HepG2 (cell line): ENCODE data around the gene ABL2. TPM values are rescaled to one million over a fixed set of nuclear protein-coding genes. Genes with fewer than 3 reads are reported as not detected.
A peak's percentile ranks its signal among the peaks of the same experiment; 100 is the strongest.

Source experiments
- CCDC6 ChIP-seq: sonication (generic); formaldehyde crosslinking; IDR thresholded peaks from 2 replicates; pipeline ENCODE4 v1.8.1; 2022; ENCODE audit warnings: mild to moderate bottlenecking, missing genetic modification reagents, moderate library complexity
- HES4 ChIP-seq: sonication (generic); formaldehyde crosslinking; IDR thresholded peaks from 2 replicates; pipeline ENCODE4 v1.9.0; 2021; ENCODE audit warnings: mild to moderate bottlenecking, missing genetic modification reagents, borderline replicate concordance
- KLF12 ChIP-seq: sonication (generic); formaldehyde crosslinking; IDR thresholded peaks from 2 replicates; pipeline ENCODE4 v1.4.0; 2020; ENCODE audit warnings: missing genetic modification reagents, borderline replicate concordance
- SMARCC2 ChIP-seq: fragments of 450-650 bp; IDR thresholded peaks from 2 replicates; pipeline ENCODE4 v1.6.1; 2017; ENCODE audit warnings: antibody characterized with exemption, mild to moderate bottlenecking
- TEAD2 ChIP-seq: sonication (generic); formaldehyde crosslinking; IDR thresholded peaks from 2 replicates; pipeline ENCODE4 v1.9.0; 2021; ENCODE audit warnings: missing genetic modification reagents
- TEAD3 ChIP-seq: optimal IDR thresholded peaks from 2 replicates; pipeline ENCODE3; 2016; ENCODE audit warnings: borderline replicate concordance
- ZIK1 ChIP-seq: sonication (generic); formaldehyde crosslinking; IDR thresholded peaks from 2 replicates; pipeline ENCODE4 v1.5.0; 2020; ENCODE audit warnings: mild to moderate bottlenecking, low read depth, missing genetic modification reagents, borderline replicate concordance
- ZNF709 ChIP-seq: sonication (generic); formaldehyde crosslinking; IDR thresholded peaks from 2 replicates; pipeline ENCODE4 v1.5.0; 2020; ENCODE audit warnings: mild to moderate bottlenecking, missing genetic modification reagents
- polyA plus RNA-seq, 8 experiments: library from polyadenylated mRNA; depleted of rRNA in 3 of 8; stranded (reverse) in 7 of 8; unstranded in 1 of 8; fragments of >200 nt; fragmentation: Illumina TruSeq in 4 of 8; extraction: Trizol in 4 of 8; gene quantifications; 2 replicates each; pipeline versions ENCODE4 v1.2.1 to v1.2.3, GENCODE V29; 2011 to 2016; ENCODE audit warnings: low read depth in 4 of 8, missing spikeins in 1 of 8, mixed read lengths in 1 of 8; ENCODE audit not compliant: insufficient read depth in 1 of 8
- total RNA-seq, 5 experiments: library from RNA; depleted of rRNA; stranded (reverse); fragments of >200 nt; fragmentation: Illumina TruSeq; extraction: Trizol; gene quantifications; 2 replicates each; pipeline ENCODE4 v1.2.3, GENCODE V29; 2016; ENCODE audit warnings: low read depth in 1 of 5
- TF ChIP-seq, protein P1 (sequence below): sonication (generic); formaldehyde crosslinking; IDR thresholded peaks from 2 replicates; pipeline ENCODE4 v1.4.0; 2020; ENCODE audit warnings: missing genetic modification reagents, borderline replicate concordance
- TF ChIP-seq, protein P2 (sequence below): sonication (generic); formaldehyde crosslinking; conservative IDR thresholded peaks from 2 replicates; pipeline ENCODE4 v1.4.0; 2020; ENCODE audit warnings: missing genetic modification reagents
- TF ChIP-seq, protein P3 (sequence below): sonication (generic); formaldehyde crosslinking; IDR thresholded peaks from 2 replicates; pipeline ENCODE4 v1.8.1; 2023; ENCODE audit warnings: missing genetic modification reagents, inconsistent platforms, borderline replicate concordance
- TF ChIP-seq, protein P4 (sequence below): sonication (generic); formaldehyde crosslinking; IDR thresholded peaks from 2 replicates; pipeline ENCODE4 v1.4.0; 2020; ENCODE audit warnings: missing genetic modification reagents, borderline replicate concordance

The ABL2 gene
- total and polyA plus RNA-seq, 2 of the 13 experiments (the other 11 are each of a cell fraction or from before 2014, with no cell fraction given), result 5.8 to 6.0 TPM

DNA sequence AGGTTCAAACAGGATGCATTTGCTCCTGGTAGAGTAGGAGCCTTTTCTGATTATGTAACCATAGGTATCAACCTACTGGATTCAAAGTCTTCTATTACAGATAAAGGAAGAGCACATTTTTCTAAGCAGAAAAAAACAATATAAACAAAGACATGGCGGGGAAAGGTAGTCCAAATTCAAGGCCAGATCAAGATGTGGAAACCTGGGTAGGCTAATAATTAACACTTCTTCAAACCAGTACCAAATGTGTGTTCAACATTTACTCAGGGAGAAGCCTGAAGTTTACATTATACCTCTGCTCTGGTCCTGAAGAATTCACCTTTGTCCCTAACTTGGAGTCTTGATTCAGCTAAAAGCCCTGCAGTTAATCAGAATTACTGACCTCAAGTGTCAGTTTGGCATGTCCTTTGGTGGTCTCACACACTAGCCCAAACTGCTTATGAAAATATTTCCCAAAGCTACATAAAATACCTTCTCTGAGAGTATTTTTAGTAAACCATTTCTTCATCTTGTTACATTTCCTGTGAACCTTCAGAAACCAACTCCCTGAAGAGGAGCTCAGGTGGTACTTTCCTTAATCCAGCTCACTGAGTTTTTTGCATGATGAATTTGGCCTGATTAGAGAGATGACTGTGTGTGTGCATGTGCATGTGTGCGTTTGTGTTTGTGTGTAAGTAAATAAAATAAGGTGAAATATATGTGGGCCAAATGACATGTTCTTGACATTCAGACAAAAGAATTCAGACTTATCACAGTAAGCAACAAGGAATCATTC, 77.4 kb downstream of the ABL2 start (continued):
- TF ChIP-seq, protein P1, sequence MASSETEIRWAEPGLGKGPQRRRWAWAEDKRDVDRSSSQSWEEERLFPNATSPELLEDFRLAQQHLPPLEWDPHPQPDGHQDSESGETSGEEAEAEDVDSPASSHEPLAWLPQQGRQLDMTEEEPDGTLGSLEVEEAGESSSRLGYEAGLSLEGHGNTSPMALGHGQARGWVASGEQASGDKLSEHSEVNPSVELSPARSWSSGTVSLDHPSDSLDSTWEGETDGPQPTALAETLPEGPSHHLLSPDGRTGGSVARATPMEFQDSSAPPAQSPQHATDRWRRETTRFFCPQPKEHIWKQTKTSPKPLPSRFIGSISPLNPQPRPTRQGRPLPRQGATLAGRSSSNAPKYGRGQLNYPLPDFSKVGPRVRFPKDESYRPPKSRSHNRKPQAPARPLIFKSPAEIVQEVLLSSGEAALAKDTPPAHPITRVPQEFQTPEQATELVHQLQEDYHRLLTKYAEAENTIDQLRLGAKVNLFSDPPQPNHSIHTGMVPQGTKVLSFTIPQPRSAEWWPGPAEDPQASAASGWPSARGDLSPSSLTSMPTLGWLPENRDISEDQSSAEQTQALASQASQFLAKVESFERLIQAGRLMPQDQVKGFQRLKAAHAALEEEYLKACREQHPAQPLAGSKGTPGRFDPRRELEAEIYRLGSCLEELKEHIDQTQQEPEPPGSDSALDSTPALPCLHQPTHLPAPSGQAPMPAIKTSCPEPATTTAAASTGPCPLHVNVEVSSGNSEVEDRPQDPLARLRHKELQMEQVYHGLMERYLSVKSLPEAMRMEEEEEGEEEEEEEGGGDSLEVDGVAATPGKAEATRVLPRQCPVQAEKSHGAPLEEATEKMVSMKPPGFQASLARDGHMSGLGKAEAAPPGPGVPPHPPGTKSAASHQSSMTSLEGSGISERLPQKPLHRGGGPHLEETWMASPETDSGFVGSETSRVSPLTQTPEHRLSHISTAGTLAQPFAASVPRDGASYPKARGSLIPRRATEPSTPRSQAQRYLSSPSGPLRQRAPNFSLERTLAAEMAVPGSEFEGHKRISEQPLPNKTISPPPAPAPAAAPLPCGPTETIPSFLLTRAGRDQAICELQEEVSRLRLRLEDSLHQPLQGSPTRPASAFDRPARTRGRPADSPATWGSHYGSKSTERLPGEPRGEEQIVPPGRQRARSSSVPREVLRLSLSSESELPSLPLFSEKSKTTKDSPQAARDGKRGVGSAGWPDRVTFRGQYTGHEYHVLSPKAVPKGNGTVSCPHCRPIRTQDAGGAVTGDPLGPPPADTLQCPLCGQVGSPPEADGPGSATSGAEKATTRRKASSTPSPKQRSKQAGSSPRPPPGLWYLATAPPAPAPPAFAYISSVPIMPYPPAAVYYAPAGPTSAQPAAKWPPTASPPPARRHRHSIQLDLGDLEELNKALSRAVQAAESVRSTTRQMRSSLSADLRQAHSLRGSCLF (CRISPR knock-in tag), result no peak
- TF ChIP-seq KLF12 (CRISPR knock-in tag), result no peak
- no peak for TF ChIP-seq ZIK1 (CRISPR knock-in tag)
- TF ChIP-seq CCDC6 (CRISPR knock-in tag), result no peak
- TF ChIP-seq, protein P2, sequence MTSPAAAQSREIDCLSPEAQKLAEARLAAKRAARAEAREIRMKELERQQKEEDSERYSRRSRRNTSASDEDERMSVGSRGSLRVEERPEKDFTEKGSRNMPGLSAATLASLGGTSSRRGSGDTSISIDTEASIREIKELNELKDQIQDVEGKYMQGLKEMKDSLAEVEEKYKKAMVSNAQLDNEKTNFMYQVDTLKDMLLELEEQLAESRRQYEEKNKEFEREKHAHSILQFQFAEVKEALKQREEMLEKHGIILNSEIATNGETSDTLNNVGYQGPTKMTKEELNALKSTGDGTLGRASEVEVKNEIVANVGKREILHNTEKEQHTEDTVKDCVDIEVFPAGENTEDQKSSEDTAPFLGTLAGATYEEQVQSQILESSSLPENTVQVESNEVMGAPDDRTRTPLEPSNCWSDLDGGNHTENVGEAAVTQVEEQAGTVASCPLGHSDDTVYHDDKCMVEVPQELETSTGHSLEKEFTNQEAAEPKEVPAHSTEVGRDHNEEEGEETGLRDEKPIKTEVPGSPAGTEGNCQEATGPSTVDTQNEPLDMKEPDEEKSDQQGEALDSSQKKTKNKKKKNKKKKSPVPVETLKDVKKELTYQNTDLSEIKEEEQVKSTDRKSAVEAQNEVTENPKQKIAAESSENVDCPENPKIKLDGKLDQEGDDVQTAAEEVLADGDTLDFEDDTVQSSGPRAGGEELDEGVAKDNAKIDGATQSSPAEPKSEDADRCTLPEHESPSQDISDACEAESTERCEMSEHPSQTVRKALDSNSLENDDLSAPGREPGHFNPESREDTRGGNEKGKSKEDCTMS, result no peak
- TF ChIP-seq ZNF709 (CRISPR knock-in tag), result no peak
- no peak for TF ChIP-seq SMARCC2
- TF ChIP-seq, protein P3, sequence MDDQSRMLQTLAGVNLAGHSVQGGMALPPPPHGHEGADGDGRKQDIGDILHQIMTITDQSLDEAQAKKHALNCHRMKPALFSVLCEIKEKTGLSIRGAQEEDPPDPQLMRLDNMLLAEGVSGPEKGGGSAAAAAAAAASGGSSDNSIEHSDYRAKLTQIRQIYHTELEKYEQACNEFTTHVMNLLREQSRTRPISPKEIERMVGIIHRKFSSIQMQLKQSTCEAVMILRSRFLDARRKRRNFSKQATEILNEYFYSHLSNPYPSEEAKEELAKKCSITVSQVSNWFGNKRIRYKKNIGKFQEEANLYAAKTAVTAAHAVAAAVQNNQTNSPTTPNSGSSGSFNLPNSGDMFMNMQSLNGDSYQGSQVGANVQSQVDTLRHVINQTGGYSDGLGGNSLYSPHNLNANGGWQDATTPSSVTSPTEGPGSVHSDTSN (CRISPR knock-in tag), result no peak
- TF ChIP-seq HES4 (CRISPR knock-in tag), result no peak
- TF ChIP-seq, protein P4, sequence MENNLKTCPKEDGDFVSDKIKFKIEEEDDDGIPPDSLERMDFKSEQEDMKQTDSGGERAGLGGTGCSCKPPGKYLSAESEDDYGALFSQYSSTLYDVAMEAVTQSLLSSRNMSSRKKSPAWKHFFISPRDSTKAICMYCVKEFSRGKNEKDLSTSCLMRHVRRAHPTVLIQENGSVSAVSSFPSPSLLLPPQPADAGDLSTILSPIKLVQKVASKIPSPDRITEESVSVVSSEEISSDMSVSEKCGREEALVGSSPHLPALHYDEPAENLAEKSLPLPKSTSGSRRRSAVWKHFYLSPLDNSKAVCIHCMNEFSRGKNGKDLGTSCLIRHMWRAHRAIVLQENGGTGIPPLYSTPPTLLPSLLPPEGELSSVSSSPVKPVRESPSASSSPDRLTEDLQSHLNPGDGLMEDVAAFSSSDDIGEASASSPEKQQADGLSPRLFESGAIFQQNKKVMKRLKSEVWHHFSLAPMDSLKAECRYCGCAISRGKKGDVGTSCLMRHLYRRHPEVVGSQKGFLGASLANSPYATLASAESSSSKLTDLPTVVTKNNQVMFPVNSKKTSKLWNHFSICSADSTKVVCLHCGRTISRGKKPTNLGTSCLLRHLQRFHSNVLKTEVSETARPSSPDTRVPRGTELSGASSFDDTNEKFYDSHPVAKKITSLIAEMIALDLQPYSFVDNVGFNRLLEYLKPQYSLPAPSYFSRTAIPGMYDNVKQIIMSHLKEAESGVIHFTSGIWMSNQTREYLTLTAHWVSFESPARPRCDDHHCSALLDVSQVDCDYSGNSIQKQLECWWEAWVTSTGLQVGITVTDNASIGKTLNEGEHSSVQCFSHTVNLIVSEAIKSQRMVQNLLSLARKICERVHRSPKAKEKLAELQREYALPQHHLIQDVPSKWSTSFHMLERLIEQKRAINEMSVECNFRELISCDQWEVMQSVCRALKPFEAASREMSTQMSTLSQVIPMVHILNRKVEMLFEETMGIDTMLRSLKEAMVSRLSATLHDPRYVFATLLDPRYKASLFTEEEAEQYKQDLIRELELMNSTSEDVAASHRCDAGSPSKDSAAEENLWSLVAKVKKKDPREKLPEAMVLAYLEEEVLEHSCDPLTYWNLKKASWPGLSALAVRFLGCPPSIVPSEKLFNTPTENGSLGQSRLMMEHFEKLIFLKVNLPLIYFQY, result no peak
- peak; percentile 73 for TF ChIP-seq TEAD3 (CRISPR knock-in tag)
- no peak for TF ChIP-seq TEAD2 (CRISPR knock-in tag)
